Measurements from ENCODE around the gene ZCCHC3.

Gene ZCCHC3

DNA sequence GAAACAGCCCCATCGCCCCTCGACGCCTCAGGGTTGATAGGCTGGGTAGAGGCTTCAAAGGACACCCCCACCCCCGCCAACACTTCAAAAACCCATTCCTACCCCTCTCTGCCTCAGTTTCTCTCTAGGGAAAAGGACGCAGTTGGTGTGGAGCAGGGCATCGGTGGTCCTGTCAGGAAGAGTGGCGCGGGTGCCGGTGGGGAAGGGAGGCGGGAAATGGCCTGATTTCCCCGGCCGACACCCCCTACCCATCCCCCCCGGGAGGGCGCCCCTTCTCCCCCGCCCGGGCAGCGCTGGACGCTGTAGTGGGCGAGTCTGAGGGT, 49.9 kb downstream of the ZCCHC3 start:
- DNase-seq = no peak

DNA sequence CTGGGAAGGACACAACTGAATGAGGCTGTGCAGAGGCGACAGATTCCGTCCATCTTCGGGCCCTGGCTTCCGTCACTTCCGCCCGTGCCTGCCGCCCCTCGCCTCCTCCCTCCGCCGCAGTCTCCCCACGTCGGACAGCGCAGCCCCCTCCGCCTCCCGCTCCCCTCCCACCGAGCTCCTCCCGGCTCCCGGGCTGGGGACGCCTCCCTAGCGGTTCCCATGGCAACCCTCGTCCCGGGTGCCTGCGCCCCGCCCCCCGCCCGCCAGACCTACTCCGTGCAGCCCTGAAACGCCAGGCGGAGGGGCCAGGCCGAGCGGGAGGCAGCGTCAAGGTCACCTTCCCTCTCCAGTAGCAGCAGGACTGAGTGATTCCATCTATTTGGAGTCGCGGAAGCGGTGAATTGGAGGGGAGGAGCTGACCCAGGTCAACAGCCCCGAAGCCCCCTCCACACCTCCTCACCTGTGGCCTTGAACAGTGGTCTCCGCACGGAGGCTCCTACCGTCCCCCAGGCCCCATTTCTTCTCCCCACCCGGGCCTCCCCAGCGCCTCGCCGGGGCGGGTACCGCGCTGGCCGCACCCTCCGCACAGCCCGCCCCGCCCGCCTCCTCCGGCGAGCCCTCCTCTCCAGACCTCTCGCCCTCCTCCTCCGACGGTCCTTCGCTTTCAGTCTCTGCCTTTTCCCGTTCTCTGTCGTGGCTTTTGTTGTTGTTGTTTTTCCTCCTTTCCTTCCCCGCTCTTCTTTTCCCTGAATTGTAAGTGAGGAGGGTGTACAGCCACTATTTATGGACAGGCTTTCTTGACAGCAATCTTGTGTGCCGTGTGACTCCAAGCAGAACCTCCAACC, 50.5 kb downstream of the ZCCHC3 start:
- DNase-seq = peak; percentile 76 to 81

- DNase-seq = no peak
Observed at GRCh38 chr20:348972-349841, 51.8 kb downstream of the ZCCHC3 start.
